ENCODE measurements around the gene XYLT1. TPM values are rescaled to one million over a fixed set of nuclear protein-coding genes. Genes with fewer than 3 reads are reported as not detected.
A peak's percentile ranks its signal among the peaks of the same experiment; 100 is the strongest.

The XYLT1 gene
- polyA plus RNA-seq, 1 donor, result 9.9 TPM

DNA sequence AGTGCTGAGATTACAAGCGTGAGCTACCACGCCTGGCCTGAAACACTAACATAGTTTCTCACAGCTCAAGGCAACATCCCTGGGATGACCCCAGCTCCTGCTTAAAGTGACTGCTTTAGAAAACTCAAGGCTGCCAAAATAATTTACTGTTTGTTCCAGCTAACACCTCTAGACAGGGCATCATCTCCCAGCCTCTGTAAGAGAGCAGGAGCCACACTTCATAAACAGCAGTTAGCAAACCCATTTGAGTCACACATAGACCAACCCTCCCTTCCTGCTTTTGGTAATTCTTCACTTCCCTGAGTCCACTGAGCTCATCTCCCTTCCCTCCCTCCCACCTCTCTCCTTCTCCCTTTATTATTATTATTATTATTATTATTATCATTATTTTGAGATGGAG, 201.3 kb downstream of the XYLT1 start:
- H3K4me3 ChIP-seq (ENCODE audit: low read length), result no peak overlapping the region
- H3K27ac ChIP-seq (ENCODE audit: low read length), result no peak overlapping the region
- no peak for DNase-seq
- H3K4me1 ChIP-seq (ENCODE audit: control insufficient read depth, insufficient read depth, low read length), result peaks cover 42% of the 10 kb centered on the region
- H3K9me3 ChIP-seq (ENCODE audit: control insufficient read depth, low read depth, low read length), result no peaks in the 10 kb centered on the region
- H3K27me3 ChIP-seq (ENCODE audit: control insufficient read depth, insufficient read depth, low read length), result no peaks in the 10 kb centered on the region
- no CpG with 5 or more reads among the region's 2 CpGs for WGBS (ENCODE audit: insufficient coverage, low lambda C conversion rate)
- H3K36me3 ChIP-seq (ENCODE audit: control insufficient read depth, insufficient read depth, low read length), result no peaks in the 10 kb centered on the region

DNA sequence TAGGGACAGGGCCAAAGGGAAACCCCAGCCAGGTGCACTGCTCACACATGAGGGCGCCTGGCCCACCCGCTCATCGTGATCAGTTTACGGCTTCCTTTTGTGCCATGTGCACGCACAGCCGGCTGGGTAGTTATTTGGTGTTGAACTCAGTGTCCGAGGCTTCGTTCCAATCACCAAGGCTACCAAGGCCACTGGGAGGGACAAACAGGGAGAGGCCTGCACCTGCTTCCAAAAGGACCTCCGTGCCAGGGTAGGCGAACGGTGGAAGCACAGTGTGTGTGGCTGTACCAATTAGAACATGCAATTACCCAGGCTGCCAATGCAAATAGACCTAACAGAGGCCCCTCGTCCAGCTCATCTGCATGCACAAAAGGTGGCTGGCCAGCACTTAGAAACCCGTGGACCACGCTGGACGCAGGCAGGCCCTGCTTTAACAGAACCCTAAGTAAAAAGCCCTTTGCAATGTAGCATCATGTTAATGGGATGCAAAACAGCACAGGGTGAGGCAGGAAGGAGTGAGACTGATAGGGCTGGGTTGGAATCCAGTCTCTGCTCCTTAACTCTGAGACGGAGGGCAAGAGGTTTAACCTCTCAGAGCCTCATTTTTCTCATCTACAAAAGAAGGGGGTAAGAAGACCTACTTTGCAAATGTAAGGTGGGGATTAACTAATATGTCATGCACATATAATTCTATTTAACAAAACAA, 204.0 kb downstream of the XYLT1 start:
- Histone ChIP-seq H3K27ac (ENCODE audit: low read length) (no peak overlapping the region), H3K27me3 (ENCODE audit: control insufficient read depth, insufficient read depth, low read length) (no peaks in the 10 kb centered on the region), H3K4me3 (ENCODE audit: low read length) (no peak overlapping the region), H3K36me3 (ENCODE audit: control insufficient read depth, insufficient read depth, low read length) (no peaks in the 10 kb centered on the region), H3K9me3 (ENCODE audit: control insufficient read depth, low read depth, low read length) (no peaks in the 10 kb centered on the region), H3K4me1 (ENCODE audit: control insufficient read depth, insufficient read depth, low read length) (peaks cover 32% of the 10 kb centered on the region)
- peak in 1 of 2 donors; percentile 62 for DNase-seq
- WGBS (ENCODE audit: insufficient coverage, low lambda C conversion rate), result no CpG with 5 or more reads among the region's 16 CpGs

DNA sequence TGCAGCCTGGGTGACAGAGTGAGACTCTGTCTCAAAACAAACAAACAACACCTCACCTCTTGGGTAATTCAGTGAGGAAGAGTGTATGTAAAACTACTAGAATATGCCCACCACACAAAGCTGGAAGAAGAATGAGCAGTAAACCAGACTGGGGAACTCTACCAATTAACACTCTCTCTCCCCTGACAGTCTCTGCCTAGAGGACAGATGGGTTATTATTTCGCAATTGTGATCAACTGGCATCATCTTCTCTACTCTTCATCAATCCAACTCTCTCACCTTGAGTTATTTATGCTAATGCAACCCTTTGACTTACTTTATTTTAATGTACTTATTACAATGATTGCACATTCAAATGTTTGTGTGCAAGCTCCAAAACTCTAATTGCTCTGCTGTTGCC, 205.6 kb downstream of the XYLT1 start:
- DNase-seq, result no peak
- WGBS (ENCODE audit: insufficient coverage, low lambda C conversion rate), result no CpG with 5 or more reads among the region's 1 CpG
- no peak overlapping the region for H3K27ac ChIP-seq (ENCODE audit: low read length)
- H3K4me3 ChIP-seq (ENCODE audit: low read length), result no peak overlapping the region
- peaks cover 18% of the 10 kb centered on the region for H3K4me1 ChIP-seq (ENCODE audit: control insufficient read depth, insufficient read depth, low read length)
- no peaks in the 10 kb centered on the region for H3K27me3 ChIP-seq (ENCODE audit: control insufficient read depth, insufficient read depth, low read length)
- H3K9me3 ChIP-seq (ENCODE audit: control insufficient read depth, low read depth, low read length), result no peaks in the 10 kb centered on the region
- no peaks in the 10 kb centered on the region for H3K36me3 ChIP-seq (ENCODE audit: control insufficient read depth, insufficient read depth, low read length)

DNA sequence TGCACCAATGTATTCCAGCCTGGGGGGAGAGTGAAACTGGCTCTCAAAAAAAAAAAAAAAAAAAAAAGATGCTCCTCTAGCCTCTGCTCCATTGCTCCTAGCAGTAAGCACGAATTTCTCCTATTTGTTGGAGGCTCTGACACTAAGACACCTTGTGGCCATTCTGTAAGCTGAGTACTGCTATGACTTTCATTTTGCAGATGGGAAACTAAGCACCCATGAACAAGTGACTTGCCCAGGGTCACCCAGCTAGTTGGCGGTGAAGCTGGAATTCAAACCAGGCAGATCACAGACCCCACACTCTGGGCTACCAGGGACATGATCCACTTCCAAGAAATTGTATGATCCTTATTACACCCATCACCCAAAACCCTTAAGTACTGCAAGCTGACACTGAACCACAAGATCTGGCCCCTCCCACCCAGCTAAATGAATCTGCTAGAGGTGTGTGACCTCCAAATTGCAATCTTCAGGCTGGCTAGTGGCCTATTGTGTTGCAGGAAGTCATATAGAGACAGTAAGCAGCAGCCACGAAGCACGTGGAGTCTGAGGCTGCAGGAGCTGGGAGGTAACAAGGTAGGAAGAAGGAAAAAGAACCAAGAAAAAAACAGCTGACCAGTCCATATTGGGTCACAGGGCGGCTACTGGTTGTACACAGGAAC, 209.4 kb downstream of the XYLT1 start:
- H3K4me1 ChIP-seq (ENCODE audit: control insufficient read depth, insufficient read depth, low read length), result no peaks in the 10 kb centered on the region
- H3K27ac ChIP-seq (ENCODE audit: low read length), result no peak overlapping the region
- H3K9me3 ChIP-seq (ENCODE audit: control insufficient read depth, low read depth, low read length), result no peaks in the 10 kb centered on the region
- H3K4me3 ChIP-seq (ENCODE audit: low read length), result no peak overlapping the region
- DNase-seq, result no peak
- no peaks in the 10 kb centered on the region for H3K27me3 ChIP-seq (ENCODE audit: control insufficient read depth, insufficient read depth, low read length)
- peaks cover 13% of the 10 kb centered on the region for H3K36me3 ChIP-seq (ENCODE audit: control insufficient read depth, insufficient read depth, low read length)
- WGBS (ENCODE audit: insufficient coverage, low lambda C conversion rate), result 100% methylated on average over 1 of the region's 5 CpGs

DNA sequence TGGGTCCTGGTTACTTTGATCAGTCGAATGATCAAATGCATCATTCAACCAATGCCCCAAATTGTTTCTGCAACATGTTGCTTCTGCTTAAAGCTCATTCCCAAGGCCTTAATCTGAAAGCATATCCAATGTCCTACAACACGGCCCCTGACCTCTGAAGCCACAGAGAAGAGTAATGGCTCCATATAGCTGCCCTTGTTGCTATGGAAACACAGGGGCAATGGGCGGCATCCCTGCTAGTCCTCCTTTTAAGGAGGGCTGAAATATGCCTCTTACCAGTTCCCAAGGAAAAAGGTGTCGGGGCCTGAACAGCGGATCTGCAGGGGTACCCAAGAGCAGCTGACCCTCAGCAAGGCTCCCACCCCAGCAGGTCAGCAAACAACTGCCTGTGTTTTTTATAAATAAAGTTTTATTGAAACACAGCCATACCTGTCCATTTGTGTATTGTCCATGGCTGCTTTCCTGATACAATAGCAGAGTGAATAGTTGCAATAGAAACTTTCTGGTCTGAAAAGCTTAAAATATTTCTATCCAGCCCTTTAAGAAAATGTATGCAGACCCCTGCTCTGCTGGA, 210.4 kb downstream of the XYLT1 start:
- Histone ChIP-seq H3K36me3 (ENCODE audit: control insufficient read depth, insufficient read depth, low read length) (peaks cover 13% of the 10 kb centered on the region), H3K9me3 (ENCODE audit: control insufficient read depth, low read depth, low read length) (no peaks in the 10 kb centered on the region), H3K4me1 (ENCODE audit: control insufficient read depth, insufficient read depth, low read length) (no peaks in the 10 kb centered on the region), H3K4me3 (ENCODE audit: low read length) (no peak overlapping the region), H3K27ac (ENCODE audit: low read length) (no peak overlapping the region), H3K27me3 (ENCODE audit: control insufficient read depth, insufficient read depth, low read length) (no peaks in the 10 kb centered on the region)
- DNase-seq, result no peak
- no CpG with 5 or more reads among the region's 5 CpGs for WGBS (ENCODE audit: insufficient coverage, low lambda C conversion rate)

DNA sequence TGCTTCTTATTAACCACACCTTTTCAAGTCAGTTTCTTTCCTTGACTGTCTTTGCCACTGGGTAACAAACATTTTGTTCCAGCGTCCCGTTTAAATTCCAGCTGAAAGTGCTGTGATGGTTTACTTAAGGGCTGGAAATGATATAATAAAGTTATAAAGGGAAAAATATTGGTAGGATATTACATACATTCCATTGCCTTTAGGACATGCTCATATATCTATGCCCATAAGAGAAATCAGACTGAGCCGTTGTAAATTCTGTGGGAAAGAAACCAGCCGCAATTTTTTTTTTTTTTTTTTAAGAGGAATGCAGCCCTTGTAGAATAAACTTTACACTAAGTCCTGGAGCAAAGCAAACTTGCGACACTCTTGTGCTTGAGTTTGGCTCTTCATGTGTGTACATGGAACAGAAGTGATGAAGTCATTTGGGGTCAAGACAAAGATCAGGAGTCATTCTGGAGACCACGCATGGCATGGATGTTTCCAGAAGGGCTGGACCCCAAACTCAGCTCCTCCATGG, 210.9 kb downstream of the XYLT1 start:
- 80% methylated on average over 2 of the region's 6 CpGs for WGBS (ENCODE audit: insufficient coverage, low lambda C conversion rate)
- no peaks in the 10 kb centered on the region for H3K9me3 ChIP-seq (ENCODE audit: control insufficient read depth, low read depth, low read length)
- no peak for DNase-seq
- no peaks in the 10 kb centered on the region for H3K27me3 ChIP-seq (ENCODE audit: control insufficient read depth, insufficient read depth, low read length)
- H3K4me1 ChIP-seq (ENCODE audit: control insufficient read depth, insufficient read depth, low read length), result no peaks in the 10 kb centered on the region
- H3K27ac ChIP-seq (ENCODE audit: low read length), result no peak overlapping the region
- H3K36me3 ChIP-seq (ENCODE audit: control insufficient read depth, insufficient read depth, low read length), result peaks cover 13% of the 10 kb centered on the region
- no peak overlapping the region for H3K4me3 ChIP-seq (ENCODE audit: low read length)

DNA sequence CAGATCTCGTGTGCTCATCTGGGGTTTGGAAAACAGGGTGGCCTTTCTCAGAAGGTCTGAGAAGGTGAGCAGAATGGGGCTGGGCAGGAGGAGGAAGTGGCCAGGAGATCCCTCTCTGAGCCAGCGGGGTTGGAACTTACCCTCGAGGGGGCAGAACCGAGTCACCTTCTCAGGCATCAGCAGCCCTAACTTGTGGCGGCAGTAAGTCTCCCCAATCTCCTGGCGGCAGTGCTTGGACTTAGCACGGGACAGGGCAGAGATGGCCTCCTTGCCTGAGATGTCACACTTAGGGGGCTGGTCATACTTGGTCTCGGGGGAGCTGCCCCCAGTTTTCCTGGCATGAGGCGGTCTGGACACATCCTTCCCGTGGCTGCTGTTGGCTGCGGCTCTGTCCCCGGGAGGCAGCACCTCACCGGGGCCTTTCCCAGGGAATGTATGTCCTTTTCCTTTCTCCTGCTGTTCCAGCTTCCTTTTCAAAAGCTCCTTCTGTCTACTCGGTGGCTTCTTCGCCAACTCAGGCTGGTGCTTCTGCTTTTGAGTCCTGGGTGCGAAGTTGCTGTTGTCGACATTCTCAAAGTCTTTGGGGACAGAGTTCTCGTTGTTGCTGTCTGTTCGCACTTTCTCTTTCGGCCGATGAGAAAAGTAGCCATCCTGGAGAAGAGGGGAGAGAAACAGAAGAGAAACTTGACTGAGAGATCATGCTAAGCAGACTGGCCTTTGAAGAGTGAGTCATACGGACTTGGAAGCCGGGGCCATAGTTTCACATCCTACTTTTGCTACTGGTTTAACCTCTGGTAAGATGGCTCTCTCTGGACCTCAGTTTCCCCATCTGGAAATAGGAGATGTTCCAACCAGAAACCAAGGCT, 211.7 kb downstream of the XYLT1 start:
- Histone ChIP-seq H3K27me3 (ENCODE audit: control insufficient read depth, insufficient read depth, low read length) (no peaks in the 10 kb centered on the region), H3K4me1 (ENCODE audit: control insufficient read depth, insufficient read depth, low read length) (no peaks in the 10 kb centered on the region), H3K36me3 (ENCODE audit: control insufficient read depth, insufficient read depth, low read length) (peaks cover 13% of the 10 kb centered on the region), H3K4me3 (ENCODE audit: low read length) (no peak overlapping the region), H3K27ac (ENCODE audit: low read length) (no peak overlapping the region), H3K9me3 (ENCODE audit: control insufficient read depth, low read depth, low read length) (no peaks in the 10 kb centered on the region)
- no peak for DNase-seq
- 80% methylated on average over 1 of the region's 23 CpGs for WGBS (ENCODE audit: insufficient coverage, low lambda C conversion rate)

DNA sequence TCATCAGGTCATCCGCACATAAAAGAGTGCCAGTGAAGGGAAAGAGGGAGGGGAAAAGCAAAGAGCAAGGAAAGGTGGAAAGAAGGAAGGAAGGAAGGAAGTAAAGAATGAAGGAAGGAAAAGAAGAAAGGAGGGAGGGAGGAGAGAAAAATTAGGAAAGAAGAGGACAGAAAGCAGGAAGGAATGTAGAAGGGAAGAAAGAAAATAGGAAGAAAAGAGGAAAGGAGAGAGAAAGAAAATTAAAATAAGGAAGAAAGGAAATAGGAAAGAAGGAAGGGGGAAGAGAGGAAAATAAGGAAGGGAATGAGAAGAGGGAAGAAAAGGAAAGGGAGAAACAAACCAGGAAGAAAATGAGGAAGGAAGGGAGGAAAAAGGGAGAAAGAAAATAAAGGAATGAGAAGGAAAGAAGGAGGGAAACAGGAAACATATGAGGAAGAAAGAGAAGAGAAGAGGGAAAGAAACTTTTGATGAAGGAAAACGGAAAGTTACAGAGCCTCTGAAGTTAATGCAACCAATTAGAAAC, 212.6 kb downstream of the XYLT1 start:
- Histone ChIP-seq H3K36me3 (ENCODE audit: control insufficient read depth, insufficient read depth, low read length) (peaks cover 13% of the 10 kb centered on the region), H3K4me3 (ENCODE audit: low read length) (no peak overlapping the region), H3K27ac (ENCODE audit: low read length) (no peak overlapping the region), H3K4me1 (ENCODE audit: control insufficient read depth, insufficient read depth, low read length) (no peaks in the 10 kb centered on the region), H3K9me3 (ENCODE audit: control insufficient read depth, low read depth, low read length) (no peaks in the 10 kb centered on the region), H3K27me3 (ENCODE audit: control insufficient read depth, insufficient read depth, low read length) (no peaks in the 10 kb centered on the region)
- no peak for DNase-seq
- 89% methylated on average over 1 of the region's 2 CpGs for WGBS (ENCODE audit: insufficient coverage, low lambda C conversion rate)

DNA sequence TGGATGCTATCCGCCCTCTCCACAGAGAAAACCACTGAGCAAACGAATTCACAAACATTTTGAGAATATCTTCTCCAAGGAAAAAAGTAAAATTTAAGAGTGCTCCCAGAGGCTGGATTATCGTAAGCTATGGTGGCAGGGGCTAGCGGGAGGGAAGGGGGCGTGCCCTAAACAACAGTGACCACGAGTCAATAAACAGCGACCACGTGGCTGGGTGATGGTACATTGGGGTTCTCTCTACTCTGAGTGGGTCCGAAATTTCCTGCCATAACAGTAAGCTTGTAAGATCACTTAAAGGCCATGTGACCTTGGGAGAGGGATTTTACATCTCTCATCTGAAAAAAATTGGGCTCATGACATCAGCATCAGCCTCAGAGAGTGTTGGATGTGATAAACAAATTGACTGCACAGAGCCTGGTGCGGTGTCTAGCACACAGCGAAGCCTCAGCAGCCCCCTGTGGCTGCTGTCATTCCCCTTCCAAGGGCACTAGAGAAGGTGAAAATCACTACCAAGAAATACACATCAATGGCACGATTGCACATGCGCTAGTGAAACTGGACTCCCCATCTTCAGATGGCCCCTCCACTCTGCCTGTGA, 213.2 kb downstream of the XYLT1 start:
- DNase-seq, result no peak
- WGBS (ENCODE audit: insufficient coverage, low lambda C conversion rate), result 100% methylated on average over 3 of the region's 13 CpGs
- H3K4me1 ChIP-seq (ENCODE audit: control insufficient read depth, insufficient read depth, low read length), result no peaks in the 10 kb centered on the region
- no peak overlapping the region for H3K4me3 ChIP-seq (ENCODE audit: low read length)
- peaks cover 13% of the 10 kb centered on the region for H3K36me3 ChIP-seq (ENCODE audit: control insufficient read depth, insufficient read depth, low read length)
- H3K9me3 ChIP-seq (ENCODE audit: control insufficient read depth, low read depth, low read length), result no peaks in the 10 kb centered on the region
- no peaks in the 10 kb centered on the region for H3K27me3 ChIP-seq (ENCODE audit: control insufficient read depth, insufficient read depth, low read length)
- no peak overlapping the region for H3K27ac ChIP-seq (ENCODE audit: low read length)
